H9 (cell line): ENCODE data around the gene DDX1. TPM values are rescaled to one million over a fixed set of nuclear protein-coding genes. Genes with fewer than 3 reads are reported as not detected.

ENCODE experiments used
- DNase-seq: peaks from one replicate; pipeline ENCODE4 v3.0.0-alpha.2; 2017
- H2AFZ ChIP-seq: one replicate; pipeline ENCODE4 v1.6.1; 2013; ENCODE audit warnings: mild to moderate bottlenecking, low read length, control low read depth, moderate library complexity
- H2AK5ac ChIP-seq: 2 replicates; pipeline ENCODE4 v1.6.1; 2013; ENCODE audit warnings: low read length, control low read depth, mixed read lengths; ENCODE audit not compliant: insufficient read length
- H2BK120ac ChIP-seq: one replicate; pipeline ENCODE4 v1.6.1; 2013; ENCODE audit warnings: low read depth, mild to moderate bottlenecking, low read length, control low read depth, inconsistent platforms; ENCODE audit not compliant: poor library complexity, severe bottlenecking
- H2BK12ac ChIP-seq: 2 replicates; pipeline ENCODE4 v1.6.1; 2013; ENCODE audit warnings: low read length, control low read depth, mixed read lengths, low read depth; ENCODE audit not compliant: insufficient read length
- H2BK15ac ChIP-seq: 2 replicates; pipeline ENCODE4 v1.6.1; 2013; ENCODE audit warnings: low read depth, low read length, control low read depth
- H2BK20ac ChIP-seq: one replicate; pipeline ENCODE4 v1.6.1; 2013; ENCODE audit warnings: low read depth, mild to moderate bottlenecking, low read length, control low read depth, inconsistent platforms; ENCODE audit not compliant: poor library complexity, severe bottlenecking
- H2BK5ac ChIP-seq: 2 replicates; pipeline ENCODE4 v1.6.1; 2013; ENCODE audit warnings: low read length, control low read depth, mixed read lengths; ENCODE audit not compliant: insufficient read length
- H3K14ac ChIP-seq: 2 replicates; pipeline ENCODE4 v1.6.1; 2013; ENCODE audit warnings: low read length, control low read depth; ENCODE audit not compliant: insufficient read depth
- H3K18ac ChIP-seq: 2 replicates; pipeline ENCODE4 v1.6.1; 2013; ENCODE audit warnings: low read depth, mild to moderate bottlenecking, mixed read lengths, low read length, control low read depth; ENCODE audit not compliant: insufficient read length
- H3K23ac ChIP-seq: 2 replicates; pipeline ENCODE4 v1.6.1; 2013; ENCODE audit warnings: low read length, control low read depth, mixed read lengths, low read depth; ENCODE audit not compliant: insufficient read length
- H3K23me2 ChIP-seq: 2 replicates; pipeline ENCODE4 v1.6.1; 2013; ENCODE audit warnings: low read depth, mild to moderate bottlenecking, mixed read lengths, low read length, control low read depth; ENCODE audit not compliant: insufficient read length, poor library complexity, severe bottlenecking
- H3K27ac ChIP-seq: 2 replicates; pipeline ENCODE4 v1.5.1; 2013; ENCODE audit warnings: low read length, control low read depth, mixed read lengths, low read depth; ENCODE audit not compliant: insufficient read length
- H3K27me3 ChIP-seq: 2 replicates; pipeline ENCODE4 v1.6.1; 2013; ENCODE audit warnings: low read length, control low read depth, inconsistent platforms; ENCODE audit not compliant: insufficient read depth
- H3K4ac ChIP-seq: 2 replicates; pipeline ENCODE4 v1.6.1; 2013; ENCODE audit warnings: low read depth, mild to moderate bottlenecking, control low read depth, inconsistent platforms, low read length, moderate library complexity
- H3K4me1 ChIP-seq: 2 replicates; pipeline ENCODE4 v1.6.1; 2013; ENCODE audit warnings: low read length, control low read depth, inconsistent platforms; ENCODE audit not compliant: insufficient read depth
- H3K4me2 ChIP-seq: 2 replicates; pipeline ENCODE4 v1.6.1; 2013; ENCODE audit warnings: low read length, control low read depth, mixed read lengths; ENCODE audit not compliant: insufficient read length, insufficient read depth
- H3K56ac ChIP-seq: 2 replicates; pipeline ENCODE4 v1.6.1; 2013; ENCODE audit warnings: low read depth, mild to moderate bottlenecking, mixed read lengths, low read length, control low read depth; ENCODE audit not compliant: insufficient read length
- H3K79me1 ChIP-seq: 2 replicates; pipeline ENCODE4 v1.6.1; 2013; ENCODE audit warnings: low read depth, mild to moderate bottlenecking, moderate library complexity, low read length, control low read depth, inconsistent platforms; ENCODE audit not compliant: insufficient read depth, poor library complexity, severe bottlenecking
- H3K79me2 ChIP-seq: 2 replicates; pipeline ENCODE4 v1.6.1; 2013; ENCODE audit warnings: low read length, control low read depth, inconsistent platforms; ENCODE audit not compliant: insufficient read depth
- H3K9ac ChIP-seq: 2 replicates; pipeline ENCODE4 v1.6.1; 2013; ENCODE audit warnings: low read length, control low read depth, mixed read lengths; ENCODE audit not compliant: insufficient read length; ENCODE audit errors: extremely low read depth
- H3K9me3 ChIP-seq: one replicate; pipeline ENCODE4 v1.6.1; 2013; ENCODE audit warnings: low read depth, low read length, inconsistent platforms; ENCODE audit not compliant: control insufficient read depth
- H3T11ph ChIP-seq: one replicate; pipeline ENCODE4 v1.6.1; 2013; ENCODE audit warnings: mild to moderate bottlenecking, low read length, control low read depth, inconsistent platforms
- H4K20me1 ChIP-seq: one replicate; pipeline ENCODE4 v1.6.1; 2013; ENCODE audit not compliant: control insufficient read depth, insufficient read length, insufficient read depth
- H4K5ac ChIP-seq: 2 replicates; pipeline ENCODE4 v1.6.1; 2013; ENCODE audit warnings: low read depth, mild to moderate bottlenecking, mixed read lengths, low read length, control low read depth; ENCODE audit not compliant: insufficient read length
- H4K8ac ChIP-seq: replicated peaks from 2 replicates; pipeline ENCODE4 v1.6.1; 2013; ENCODE audit warnings: low read length, control low read depth, mixed read lengths, low read depth; ENCODE audit not compliant: insufficient read length
- H4K91ac ChIP-seq: 2 replicates; pipeline ENCODE4 v1.6.1; 2013; ENCODE audit warnings: low read depth, mild to moderate bottlenecking, moderate library complexity, mixed read lengths, low read length, control low read depth; ENCODE audit not compliant: insufficient read length
- H3K27ac Mint-ChIP-seq, 3 experiments: 2 replicates in 2 of 3; 3 replicates in 1 of 3; pipeline ENCODE4 v1.8.0; 2020 to 2021; ENCODE audit warnings: mixed read lengths in 3 of 3, mild to moderate bottlenecking in 1 of 3, moderate library complexity in 1 of 3
- H3K27me3 Mint-ChIP-seq: 2 replicates; pipeline ENCODE4 v1.8.0; 2021; ENCODE audit warnings: low read depth, mild to moderate bottlenecking, moderate library complexity, mixed read lengths
- H3K36me3 Mint-ChIP-seq, 3 experiments: 2 replicates in 2 of 3; 3 replicates in 1 of 3; pipeline ENCODE4 v1.8.0; 2020 to 2021; ENCODE audit warnings: low read depth in 3 of 3, mixed read lengths in 3 of 3; ENCODE audit not compliant: insufficient read depth in 1 of 3
- H3K4me1 Mint-ChIP-seq, 2 experiments: 2 replicates each; pipeline ENCODE4 v1.8.0; 2020; ENCODE audit warnings: mixed read lengths in 2 of 2
- H3K4me3 Mint-ChIP-seq, 2 experiments: 2 replicates in 1 of 2; 3 replicates in 1 of 2; pipeline ENCODE4 v1.8.0; 2020 to 2021; ENCODE audit warnings: mild to moderate bottlenecking in 2 of 2, mixed read lengths in 2 of 2, moderate library complexity in 1 of 2
- H3K9me3 Mint-ChIP-seq, 2 experiments: 2 replicates in 1 of 2; 3 replicates in 1 of 2; pipeline ENCODE4 v1.8.0; 2020; ENCODE audit warnings: mild to moderate bottlenecking in 2 of 2, mixed read lengths in 2 of 2, moderate library complexity in 1 of 2
- CTCF ChIP-seq: fragments of 200-600 bp; sonication (generic); conservative IDR thresholded peaks from 3 replicates; pipeline ENCODE4 v1.8.0; 2021; ENCODE audit warnings: antibody characterized with exemption, mild to moderate bottlenecking
- WGBS: extraction: QIAGEN DNeasy Blood & Tissue Kit; methylation state at CpG from one replicate; pipeline ENCODE4 v1.1.7; 2013; ENCODE audit warnings: missing lambda C conversion rate, low lambda C conversion rate, mixed read lengths; ENCODE audit not compliant: insufficient read length; ENCODE audit errors: extremely low coverage; 5-methylcytosine and 5-hydroxymethylcytosine counted together
- total RNA-seq: library from RNA; stranded (reverse); gene quantifications from 2 replicates; pipeline ENCODE4 v1.2.1, GENCODE V29; 2021

The DDX1 gene
- total RNA-seq, 1 experiment from 2014 or later = 120 TPM

GRCh38 chr2:15559379-15560139 lies 32.1 kb upstream of the DDX1 start:
- Histone ChIP-seq H3K9ac (no peak overlapping the region), H4K20me1 (no peaks in the 10 kb centered on the region), H2BK5ac (no peak overlapping the region), H3T11ph (no peak overlapping the region), H3K4me1 (0 out of 2 replicates have a peak, but pooled peaks cover 3% of the 10 kb centered on the region), H3K4ac (no peak overlapping the region), H2AFZ (no peak overlapping the region), H3K23ac (no peak overlapping the region), H2BK12ac (no peak overlapping the region), H2AK5ac (no peak overlapping the region), H3K14ac (no peak overlapping the region), H4K91ac (no peak overlapping the region), H3K18ac (no peak overlapping the region), H3K79me1 (peaks cover 6% of the 10 kb centered on the region), H2BK20ac (no peak overlapping the region), H3K79me2 (no peaks in the 10 kb centered on the region; the same call in 1 of the 2 replicates), H4K8ac (no peak overlapping the region), H3K4me2 (peak overlapping the region; percentile 100), H3K9me3 (no peaks in the 10 kb centered on the region), H4K5ac (no peak overlapping the region), H3K56ac (no peak overlapping the region), H2BK120ac (no peak overlapping the region), H3K27me3 (no peaks in the 10 kb centered on the region), H3K23me2 (peaks cover 12% of the 10 kb centered on the region), H3K27ac (no peak overlapping the region), H2BK15ac (no peak overlapping the region)
- Mint-ChIP-seq H3K36me3 (no peaks in the 10 kb centered on the region), H3K27ac (no peak overlapping the region), H3K4me3 (peak overlapping the region; percentile 99), H3K27me3 (no peaks in the 10 kb centered on the region), H3K9me3 (no peaks in the 10 kb centered on the region), H3K4me1 (peaks cover 13 to 20% of the 10 kb centered on the region in 2 experiments)
- no CpG with 5 or more reads among the region's 6 CpGs for WGBS
- DNase-seq = no peak
- TF ChIP-seq CTCF = no peak
